ENCODE measurements around the gene CLCNKA. TPM values are rescaled to one million over a fixed set of nuclear protein-coding genes. Genes with fewer than 3 reads are reported as not detected.

The CLCNKA gene
- total RNA-seq, 1 donor from 2014 or later, result 1.6 TPM

DNA sequence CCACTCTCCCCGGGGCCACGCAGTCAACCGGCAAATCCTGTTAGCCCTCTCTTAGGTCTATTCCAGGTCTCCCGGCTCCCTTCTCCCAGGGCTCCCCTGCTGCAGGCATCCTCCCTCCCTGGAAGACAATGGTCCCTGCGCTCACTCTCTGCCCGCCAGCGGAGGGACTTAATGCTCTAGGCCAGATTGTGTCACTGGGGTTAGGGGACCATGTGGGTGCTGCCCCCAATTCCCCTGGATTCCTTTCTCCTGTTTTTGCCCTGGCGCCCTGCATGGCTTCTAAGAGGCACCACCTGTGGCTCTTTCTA lies 43.4 kb downstream of the CLCNKA start:
- H3K9me3 Mint-ChIP-seq, result no peaks in the 10 kb centered on the region
- H3K27me3 Mint-ChIP-seq, result peaks cover 3% of the 10 kb centered on the region
- no peak for DNase-seq (ENCODE audit: extremely low spot score, unreplicated experiment)
- H3K4me1 Mint-ChIP-seq (ENCODE audit: unreplicated experiment), result peaks cover 35% of the 10 kb centered on the region
- H3K27ac Mint-ChIP-seq, result peak overlapping the region; percentile 48
- TF ChIP-seq, protein P1, sequence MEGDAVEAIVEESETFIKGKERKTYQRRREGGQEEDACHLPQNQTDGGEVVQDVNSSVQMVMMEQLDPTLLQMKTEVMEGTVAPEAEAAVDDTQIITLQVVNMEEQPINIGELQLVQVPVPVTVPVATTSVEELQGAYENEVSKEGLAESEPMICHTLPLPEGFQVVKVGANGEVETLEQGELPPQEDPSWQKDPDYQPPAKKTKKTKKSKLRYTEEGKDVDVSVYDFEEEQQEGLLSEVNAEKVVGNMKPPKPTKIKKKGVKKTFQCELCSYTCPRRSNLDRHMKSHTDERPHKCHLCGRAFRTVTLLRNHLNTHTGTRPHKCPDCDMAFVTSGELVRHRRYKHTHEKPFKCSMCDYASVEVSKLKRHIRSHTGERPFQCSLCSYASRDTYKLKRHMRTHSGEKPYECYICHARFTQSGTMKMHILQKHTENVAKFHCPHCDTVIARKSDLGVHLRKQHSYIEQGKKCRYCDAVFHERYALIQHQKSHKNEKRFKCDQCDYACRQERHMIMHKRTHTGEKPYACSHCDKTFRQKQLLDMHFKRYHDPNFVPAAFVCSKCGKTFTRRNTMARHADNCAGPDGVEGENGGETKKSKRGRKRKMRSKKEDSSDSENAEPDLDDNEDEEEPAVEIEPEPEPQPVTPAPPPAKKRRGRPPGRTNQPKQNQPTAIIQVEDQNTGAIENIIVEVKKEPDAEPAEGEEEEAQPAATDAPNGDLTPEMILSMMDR (conservative IDR thresholded peaks at IDR 0.05), result no peak
- H3K36me3 Mint-ChIP-seq, result no peaks in the 10 kb centered on the region
- no peak overlapping the region for H3K4me3 Mint-ChIP-seq

DNA sequence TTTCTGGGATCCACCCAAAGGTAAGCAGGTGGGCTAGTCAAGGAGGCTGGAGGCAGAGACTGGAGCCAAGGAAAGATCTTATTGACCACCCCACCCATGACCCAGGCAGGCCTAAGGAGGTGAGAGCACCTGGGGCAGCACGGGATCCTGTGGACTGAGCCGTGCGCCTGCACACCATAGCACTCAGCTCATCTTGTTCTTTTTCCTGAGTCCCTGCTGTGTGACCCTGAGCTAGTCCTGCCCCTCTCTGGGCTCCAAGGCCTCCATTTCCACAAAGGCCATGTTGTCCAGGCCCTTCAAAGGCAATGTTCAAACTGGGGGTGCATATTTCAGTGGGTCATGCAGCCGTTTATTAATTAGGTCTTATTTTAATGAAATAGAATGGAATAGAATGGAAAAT lies 44.4 kb downstream of the CLCNKA start:
- H3K4me3 Mint-ChIP-seq, result no peak overlapping the region
- H3K9me3 Mint-ChIP-seq, result no peaks in the 10 kb centered on the region
- no peak overlapping the region for H3K27ac Mint-ChIP-seq
- no peaks in the 10 kb centered on the region for H3K36me3 Mint-ChIP-seq
- no peak for DNase-seq (ENCODE audit: extremely low spot score, unreplicated experiment)
- H3K4me1 Mint-ChIP-seq (ENCODE audit: unreplicated experiment), result peaks cover 26% of the 10 kb centered on the region
- TF ChIP-seq, protein P1 (conservative IDR thresholded peaks at IDR 0.05), result no peak
- peaks cover 3% of the 10 kb centered on the region for H3K27me3 Mint-ChIP-seq

DNA sequence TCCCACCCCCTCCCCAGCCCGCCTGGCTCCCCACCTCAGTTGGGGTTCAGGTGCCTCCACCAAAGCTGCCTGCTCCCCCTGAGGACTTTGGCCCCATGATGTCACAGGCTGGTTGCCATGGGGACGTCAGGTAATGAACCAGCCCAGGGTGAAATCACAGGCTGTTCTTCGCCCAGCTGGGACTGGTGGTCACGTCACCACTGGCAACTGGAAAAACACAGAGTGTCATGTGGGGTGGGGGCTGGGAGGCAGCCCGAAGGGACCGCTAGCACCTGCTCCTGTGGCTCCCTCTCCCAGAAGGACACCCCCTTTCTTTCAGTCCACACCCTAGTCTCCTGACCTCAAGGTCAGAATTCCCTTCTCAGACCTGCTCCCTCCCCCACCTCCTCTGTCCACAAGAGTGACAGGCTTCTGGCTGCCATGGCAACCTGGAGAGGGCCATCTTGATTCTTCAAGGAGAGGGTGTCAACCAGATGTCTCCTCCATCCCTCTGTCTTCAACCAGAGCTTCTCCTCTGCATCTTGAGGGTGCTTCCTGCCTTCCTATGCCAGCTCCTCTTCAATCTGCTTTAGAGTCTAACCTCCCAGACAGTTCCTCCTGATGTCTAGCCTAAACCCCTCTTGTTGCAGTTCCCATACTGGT lies 45.4 kb downstream of the CLCNKA start:
- no peak for DNase-seq (ENCODE audit: extremely low spot score, unreplicated experiment)
- H3K27me3 Mint-ChIP-seq, result peaks cover 5% of the 10 kb centered on the region
- H3K27ac Mint-ChIP-seq, result peak overlapping the region; percentile 70
- peaks cover 26% of the 10 kb centered on the region for H3K4me1 Mint-ChIP-seq (ENCODE audit: unreplicated experiment)
- H3K36me3 Mint-ChIP-seq, result no peaks in the 10 kb centered on the region
- peak overlapping the region; percentile 36 for H3K4me3 Mint-ChIP-seq
- no peaks in the 10 kb centered on the region for H3K9me3 Mint-ChIP-seq
- TF ChIP-seq, protein P1 (conservative IDR thresholded peaks at IDR 0.05), result no peak

DNA sequence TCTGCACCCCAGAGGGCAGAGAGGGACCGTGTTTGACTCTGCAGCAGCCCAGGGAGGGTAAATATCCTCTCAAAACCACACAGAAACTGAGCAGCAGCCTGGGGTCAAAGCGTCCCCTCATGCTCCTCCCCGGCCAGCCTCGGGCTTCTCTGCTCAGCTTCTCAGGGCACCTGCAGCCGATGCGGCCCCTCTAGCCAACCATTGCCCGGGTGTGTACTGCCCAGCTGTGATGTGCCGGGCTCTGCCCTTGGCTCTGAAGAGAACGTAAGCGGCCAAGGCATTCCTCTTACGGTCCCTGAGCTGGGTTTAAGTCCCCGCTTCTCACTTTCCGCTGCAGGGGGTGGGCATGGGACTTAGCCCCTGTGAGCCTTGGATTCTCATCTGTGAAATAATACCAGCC lies 46.1 kb downstream of the CLCNKA start:
- H3K9me3 Mint-ChIP-seq, result no peaks in the 10 kb centered on the region
- TF ChIP-seq, protein P1 (conservative IDR thresholded peaks at IDR 0.05), result no peak
- no peaks in the 10 kb centered on the region for H3K36me3 Mint-ChIP-seq
- H3K27me3 Mint-ChIP-seq, result peaks cover 5% of the 10 kb centered on the region
- no peak overlapping the region for H3K4me3 Mint-ChIP-seq
- H3K4me1 Mint-ChIP-seq (ENCODE audit: unreplicated experiment), result peaks cover 26% of the 10 kb centered on the region
- no peak for DNase-seq (ENCODE audit: extremely low spot score, unreplicated experiment)
- peak overlapping the region; percentile 70 for H3K27ac Mint-ChIP-seq

DNA sequence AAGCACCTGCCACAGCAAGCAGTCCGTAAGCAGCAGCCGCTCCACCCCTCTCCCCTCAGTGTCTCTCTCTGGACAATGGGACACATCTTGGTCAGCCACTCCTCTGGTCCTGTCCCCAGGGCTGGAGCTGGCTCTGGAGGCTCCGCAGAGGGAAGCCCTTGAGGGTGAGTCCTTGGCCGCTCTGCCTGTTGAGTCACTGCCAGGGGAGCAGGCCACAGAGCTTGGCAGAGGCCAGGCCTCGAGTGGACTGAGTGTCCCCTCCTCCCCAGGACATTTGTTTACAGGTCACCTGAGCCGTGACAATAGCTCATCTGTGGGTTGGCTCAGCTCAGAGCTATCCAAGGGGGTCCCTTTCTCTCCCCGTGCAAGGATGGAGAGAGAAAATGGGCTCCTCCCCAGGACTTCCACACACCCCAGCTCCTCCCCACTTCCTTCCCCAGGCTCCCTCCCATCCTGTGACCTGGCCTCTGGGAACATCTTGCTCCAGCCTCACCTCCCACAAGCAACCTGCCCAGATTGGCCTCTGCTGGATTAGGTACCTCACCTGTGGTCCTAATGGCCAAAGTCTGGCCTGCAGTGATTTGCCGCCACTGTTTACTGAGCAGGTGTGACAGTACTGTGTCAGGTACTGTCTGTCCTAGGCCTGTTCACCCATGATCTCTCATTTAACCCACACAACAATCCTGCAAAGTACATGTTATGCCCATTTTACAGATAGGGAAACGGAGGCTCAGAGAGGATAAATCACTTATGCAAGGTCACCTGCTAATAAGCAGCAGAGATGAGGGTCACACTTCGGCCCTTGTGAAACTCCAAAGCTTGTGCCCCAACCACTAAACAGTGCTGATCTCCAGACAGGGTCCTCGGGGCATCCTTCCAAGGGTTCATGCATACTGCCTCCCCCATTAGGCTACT lies 46.8 kb downstream of the CLCNKA start:
- no peak overlapping the region for H3K27ac Mint-ChIP-seq
- no peaks in the 10 kb centered on the region for H3K9me3 Mint-ChIP-seq
- no peak overlapping the region for H3K4me3 Mint-ChIP-seq
- DNase-seq (ENCODE audit: extremely low spot score, unreplicated experiment), result no peak
- peaks cover 6% of the 10 kb centered on the region for H3K27me3 Mint-ChIP-seq
- H3K36me3 Mint-ChIP-seq, result no peaks in the 10 kb centered on the region
- TF ChIP-seq, protein P1 (conservative IDR thresholded peaks at IDR 0.05), result no peak
- peaks cover 25% of the 10 kb centered on the region for H3K4me1 Mint-ChIP-seq (ENCODE audit: unreplicated experiment)
